ENCODE results near the gene MAGI2.

DNA sequence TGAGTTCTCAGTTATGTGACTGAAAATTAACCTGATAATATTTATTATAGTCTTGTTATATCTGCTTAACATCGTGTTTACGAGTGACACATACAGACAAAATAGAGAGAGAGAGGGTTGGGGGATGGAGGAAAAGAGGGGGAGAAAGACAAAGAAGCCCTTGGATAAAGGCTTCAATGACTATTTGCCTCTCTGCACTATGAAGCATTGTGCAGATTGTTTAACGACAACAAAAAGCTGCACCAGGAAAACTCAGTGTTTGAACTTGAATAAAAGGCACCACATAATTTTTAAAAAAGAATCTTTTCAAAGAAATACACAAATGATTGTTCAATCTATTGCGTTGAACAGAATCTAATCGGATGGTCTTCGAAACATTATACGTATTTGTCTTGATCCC, 27.8 kb downstream of the MAGI2 start:
- TF ChIP-seq, protein P1, sequence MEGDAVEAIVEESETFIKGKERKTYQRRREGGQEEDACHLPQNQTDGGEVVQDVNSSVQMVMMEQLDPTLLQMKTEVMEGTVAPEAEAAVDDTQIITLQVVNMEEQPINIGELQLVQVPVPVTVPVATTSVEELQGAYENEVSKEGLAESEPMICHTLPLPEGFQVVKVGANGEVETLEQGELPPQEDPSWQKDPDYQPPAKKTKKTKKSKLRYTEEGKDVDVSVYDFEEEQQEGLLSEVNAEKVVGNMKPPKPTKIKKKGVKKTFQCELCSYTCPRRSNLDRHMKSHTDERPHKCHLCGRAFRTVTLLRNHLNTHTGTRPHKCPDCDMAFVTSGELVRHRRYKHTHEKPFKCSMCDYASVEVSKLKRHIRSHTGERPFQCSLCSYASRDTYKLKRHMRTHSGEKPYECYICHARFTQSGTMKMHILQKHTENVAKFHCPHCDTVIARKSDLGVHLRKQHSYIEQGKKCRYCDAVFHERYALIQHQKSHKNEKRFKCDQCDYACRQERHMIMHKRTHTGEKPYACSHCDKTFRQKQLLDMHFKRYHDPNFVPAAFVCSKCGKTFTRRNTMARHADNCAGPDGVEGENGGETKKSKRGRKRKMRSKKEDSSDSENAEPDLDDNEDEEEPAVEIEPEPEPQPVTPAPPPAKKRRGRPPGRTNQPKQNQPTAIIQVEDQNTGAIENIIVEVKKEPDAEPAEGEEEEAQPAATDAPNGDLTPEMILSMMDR (IDR thresholded peaks at IDR 0.05), result no peak
- TF ChIP-seq EP300 (IDR thresholded peaks at IDR 0.05) (no peak), POLR2A (IDR thresholded peaks at IDR 0.05) (no peak)

Measured in ovary (tissue), 3 donors.